Peyer's patch (tissue), 4 donors: ENCODE results near the gene SLC2A9.

Experiments
- CTCF ChIP-seq, 6 experiments: fragments of 450-650 bp in 4 of 6; fragments of 200-600 bp in 2 of 6; sonication (generic) in 1 of 6; IDR thresholded peaks; one replicate each; pipeline ENCODE4 v1.5.1; 2017 to 2019; ENCODE audit warnings: antibody characterized with exemption in 6 of 6, mild to moderate bottlenecking in 3 of 6, moderate library complexity in 1 of 6
- POLR2A ChIP-seq, 2 donors: fragments of 450-650 bp; IDR thresholded peaks; one replicate each; pipeline ENCODE4 v1.5.1; 2017; ENCODE audit warnings: antibody characterized with exemption in 2 of 2, mild to moderate bottlenecking in 2 of 2, moderate library complexity in 2 of 2

GRCh38 chr4:9949573-9949972 is 71.7 kb downstream of the SLC2A9 start:
- TF ChIP-seq POLR2A (IDR thresholded peaks at IDR 0.05) (no peak), CTCF (IDR thresholded peaks at IDR 0.05) (no peak)
